Inferior parietal cortex (tissue), 1 donor: ENCODE results near the gene PACSIN2.
A peak's percentile ranks its signal among the peaks of the same experiment; 100 is the strongest.

ENCODE experiments used
- DNase-seq: peaks from one replicate; pipeline ENCODE4 v3.0.0-alpha.2; 2016; ENCODE audit errors: extremely low spot score

PACSIN2 gene

GRCh38 chr22:42857845-42858481 lies 157.0 kb downstream of the PACSIN2 start:
- DNase-seq, result no peak

- DNase-seq, result peak; percentile 88
Observed at GRCh38 chr22:42856865-42857704, 157.9 kb downstream of the PACSIN2 start, which contains the start of gene ARFGAP3. Gene ARFGAP3 (minus strand): TSS chr22:42857273. CDS start chr22:42857182, 91 bp downstream.

- peak; percentile 12 for DNase-seq
Observed at GRCh38 chr22:42856179-42856864, 158.6 kb downstream of the PACSIN2 start.

- no peak for DNase-seq
Observed at GRCh38 chr22:42855721-42856120, 159.2 kb downstream of the PACSIN2 start.

- DNase-seq, result no peak
Observed at GRCh38 chr22:42855211-42855610, 159.7 kb downstream of the PACSIN2 start.

- DNase-seq, result no peak
Observed at GRCh38 chr22:42848941-42849550, 165.9 kb downstream of the PACSIN2 start.

- no peak for DNase-seq
Observed at GRCh38 chr22:42847110-42847509, 167.8 kb downstream of the PACSIN2 start.

GRCh38 chr22:42844756-42845155 lies 170.2 kb downstream of the PACSIN2 start:
- no peak for DNase-seq

- no peak for DNase-seq
Observed at GRCh38 chr22:42842658-42843370, 172.1 kb downstream of the PACSIN2 start.

- DNase-seq, result no peak
Observed at GRCh38 chr22:42841444-42841843, 173.5 kb downstream of the PACSIN2 start.

- no peak for DNase-seq
Observed at GRCh38 chr22:42837556-42837955, 177.4 kb downstream of the PACSIN2 start.

- DNase-seq, result no peak
Observed at GRCh38 chr22:42836026-42836425, 178.9 kb downstream of the PACSIN2 start.

- DNase-seq, result no peak
Observed at GRCh38 chr22:42834177-42834949, 180.6 kb downstream of the PACSIN2 start.

GRCh38 chr22:42833104-42833503 lies 181.8 kb downstream of the PACSIN2 start:
- no peak for DNase-seq

- DNase-seq, result no peak
Observed at GRCh38 chr22:42831712-42832111, 183.2 kb downstream of the PACSIN2 start.

GRCh38 chr22:42830161-42830560 lies 184.8 kb downstream of the PACSIN2 start:
- DNase-seq, result no peak

- DNase-seq, result no peak
Observed at GRCh38 chr22:42829302-42829701, 185.6 kb downstream of the PACSIN2 start.

GRCh38 chr22:42825796-42826195 lies 189.2 kb downstream of the PACSIN2 start:
- DNase-seq, result no peak

GRCh38 chr22:42821386-42821785 lies 193.6 kb downstream of the PACSIN2 start:
- no peak for DNase-seq

GRCh38 chr22:42820045-42820763 lies 194.7 kb downstream of the PACSIN2 start:
- DNase-seq, result peak; percentile 71
